HG03095 (cell line): Measurements from ENCODE around the gene ETDA.
"Not testable (repeated sequence)": the region's sequence is repeated elsewhere in the genome, so short reads cannot be mapped to it uniquely, and the experiment has no call there.

Experiments used
- ATAC-seq: cut with Tn5 transposase; IDR thresholded peaks from one replicate; pipeline ENCODE4 v1.9.1; 2021; ENCODE audit warnings: moderate library complexity; ENCODE audit not compliant: unreplicated experiment

ETDA gene

DNA sequence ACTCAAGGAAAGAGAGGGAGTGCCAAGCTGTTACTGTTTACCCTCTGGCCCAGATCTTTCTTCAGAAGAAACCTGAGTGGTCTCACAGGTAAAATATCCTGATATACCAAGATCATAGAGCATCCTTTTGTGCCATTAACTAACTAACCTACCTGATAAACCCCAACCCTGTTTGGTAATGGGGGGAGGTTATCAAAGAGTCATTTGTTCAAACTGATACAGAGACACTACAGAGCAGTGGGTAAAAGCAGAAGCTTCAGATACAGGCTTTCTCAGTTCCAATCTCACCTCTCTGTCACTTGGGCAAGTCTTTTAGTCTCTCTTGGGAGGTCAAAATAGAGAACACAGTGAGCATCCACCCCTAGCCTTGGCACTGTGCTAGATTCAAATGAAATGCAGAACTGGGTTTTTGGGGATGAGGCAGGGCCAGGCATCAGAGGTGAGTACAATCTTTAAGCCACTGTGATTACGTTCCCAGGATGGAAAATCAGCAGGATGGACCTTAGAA is at the start of gene ETDA:
ETDA (plus strand) TSS at position 51 of the 508 bp plus-strand sequence. CDS start 1,216 bp downstream, outside the sequence.
- not testable (repeated sequence) for ATAC-seq

DNA sequence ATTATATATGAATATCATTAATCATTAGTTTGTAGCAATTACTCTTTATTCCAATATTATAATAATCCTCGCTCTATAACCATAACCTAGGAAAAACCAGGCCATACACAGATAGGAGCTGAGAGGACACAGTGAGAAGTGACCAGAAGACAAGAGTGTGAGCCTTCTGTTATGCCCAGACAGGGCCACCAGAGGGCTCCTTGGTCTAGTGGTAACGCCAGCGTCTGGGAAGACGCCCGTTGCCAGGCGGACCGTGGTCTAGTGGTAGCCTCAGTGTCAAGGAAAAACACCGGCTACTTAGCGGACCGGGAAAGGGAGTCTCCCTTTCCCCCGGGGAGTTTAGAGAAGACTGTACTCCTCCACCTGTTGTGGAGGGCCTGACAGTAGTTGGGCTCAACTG is 45.4 kb upstream of the ETDA start:
- ATAC-seq = not testable (repeated sequence)

DNA sequence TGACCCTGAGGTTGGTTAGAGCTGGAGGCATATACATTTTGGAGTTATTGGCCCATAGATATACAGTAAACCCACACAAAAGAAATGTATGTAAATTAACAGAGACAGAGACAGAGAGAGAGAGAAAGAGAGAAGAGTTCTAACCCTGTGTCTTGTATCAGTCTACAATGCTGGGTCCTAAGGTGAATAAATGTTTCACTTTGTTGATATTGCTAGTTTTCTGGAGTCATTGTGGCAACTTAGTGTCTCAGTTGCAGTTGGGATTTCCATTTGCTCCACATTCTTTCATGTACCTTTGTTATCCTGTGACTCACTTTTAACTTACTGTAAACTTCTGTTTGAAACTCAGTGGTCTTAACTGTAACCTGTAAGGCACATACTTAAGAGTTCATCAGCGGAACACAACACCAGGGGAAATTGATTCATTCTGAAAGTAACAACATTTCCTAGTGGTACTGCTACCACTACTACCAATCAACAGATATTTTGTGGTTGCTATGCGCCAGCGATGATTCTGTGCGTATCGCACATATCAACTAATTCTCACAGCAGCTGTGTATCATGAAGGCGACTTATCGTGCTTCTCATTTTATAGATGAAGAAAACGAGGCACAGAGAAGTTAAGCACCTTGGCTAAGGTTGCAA is 38.5 kb upstream of the ETDA start:
- no peak for ATAC-seq

DNA sequence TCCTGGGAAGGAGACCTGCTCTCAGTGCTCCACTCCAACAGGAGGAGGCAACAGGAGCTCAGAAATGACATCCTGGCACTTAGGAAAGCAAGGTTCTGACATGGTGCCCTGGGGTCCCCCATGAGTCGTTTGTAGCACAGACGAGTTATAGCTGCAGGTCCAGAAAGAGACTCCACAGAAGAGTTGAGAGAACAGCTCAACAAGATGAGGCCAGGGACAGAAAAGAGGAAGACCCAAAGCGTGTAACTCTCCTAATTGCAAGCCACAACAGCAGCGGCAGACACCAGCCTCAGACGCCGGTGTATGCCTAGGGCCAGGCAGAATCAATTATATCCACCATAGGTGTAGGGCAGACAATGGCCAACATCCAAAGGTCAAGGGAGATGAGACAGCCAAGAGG is 5.9 kb upstream of the ETDA start:
- ATAC-seq = not testable (repeated sequence)

DNA sequence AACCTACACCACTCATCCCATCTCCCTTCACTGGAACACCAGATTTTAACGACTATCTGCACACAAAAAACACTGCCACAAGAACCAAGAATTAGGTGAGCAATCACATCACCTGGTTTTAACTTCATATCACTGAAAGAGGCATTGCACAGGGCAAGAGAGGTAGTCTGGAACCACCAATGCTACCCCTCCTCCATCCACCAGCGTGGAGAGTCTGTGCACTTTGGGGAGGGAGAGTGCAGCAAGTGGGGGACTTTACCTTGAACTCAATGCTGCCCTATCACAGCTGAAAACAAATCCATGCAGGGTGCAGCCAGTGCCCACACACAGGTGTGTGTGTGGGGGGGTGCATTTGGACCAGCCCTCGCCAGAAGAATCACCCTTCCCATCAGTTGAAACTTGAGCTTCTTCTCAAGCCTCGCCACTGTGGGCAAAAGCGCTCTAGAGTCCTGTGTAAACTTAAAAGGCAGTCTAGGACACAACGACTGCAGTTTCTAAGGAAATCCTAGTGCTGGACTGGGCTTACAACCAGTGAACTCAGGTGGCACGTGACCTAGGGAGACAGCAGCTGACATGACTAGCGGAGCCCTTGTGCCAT is 4.3 kb downstream of the ETDA start:
- not testable (repeated sequence) for ATAC-seq

DNA sequence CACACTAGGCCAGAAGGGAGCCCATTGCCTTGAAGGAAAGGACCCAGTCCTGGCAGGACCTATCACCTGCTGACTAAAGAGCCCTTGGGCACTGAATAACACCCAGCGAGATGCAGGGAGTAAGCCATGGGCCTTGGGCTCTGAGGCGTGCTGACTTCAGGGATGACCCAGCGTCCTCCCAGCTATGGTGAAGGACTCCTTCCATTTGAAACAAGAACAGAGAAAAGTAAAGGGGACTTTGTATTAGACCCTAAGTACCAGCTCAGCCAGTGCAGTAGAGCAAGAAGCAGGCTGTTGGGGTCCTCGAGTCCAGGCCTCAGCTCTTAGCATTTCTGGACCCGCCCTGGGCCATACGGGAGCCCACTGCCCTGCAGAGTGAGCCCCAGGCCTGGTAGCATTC is 5.1 kb downstream of the ETDA start:
- no peak for ATAC-seq

DNA sequence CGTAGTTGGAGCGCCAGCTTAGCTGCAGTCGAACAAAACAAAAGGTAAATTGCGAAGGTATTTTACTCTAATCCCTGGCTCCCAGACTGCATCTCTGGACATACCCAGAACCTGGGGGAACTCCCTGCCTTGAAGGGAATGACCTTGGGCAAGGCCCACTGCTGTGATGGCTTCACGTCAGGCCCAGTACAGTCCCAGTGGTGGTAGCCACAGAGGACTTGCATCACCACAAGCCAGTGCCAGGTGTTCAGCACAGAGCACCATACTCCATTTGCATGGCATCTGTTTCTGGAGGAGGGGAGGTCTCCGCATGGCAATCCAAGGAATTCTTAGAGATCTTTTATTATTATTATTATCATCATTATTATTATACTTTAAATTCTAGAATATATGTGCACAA is 5.6 kb downstream of the ETDA start:
- no peak for ATAC-seq

DNA sequence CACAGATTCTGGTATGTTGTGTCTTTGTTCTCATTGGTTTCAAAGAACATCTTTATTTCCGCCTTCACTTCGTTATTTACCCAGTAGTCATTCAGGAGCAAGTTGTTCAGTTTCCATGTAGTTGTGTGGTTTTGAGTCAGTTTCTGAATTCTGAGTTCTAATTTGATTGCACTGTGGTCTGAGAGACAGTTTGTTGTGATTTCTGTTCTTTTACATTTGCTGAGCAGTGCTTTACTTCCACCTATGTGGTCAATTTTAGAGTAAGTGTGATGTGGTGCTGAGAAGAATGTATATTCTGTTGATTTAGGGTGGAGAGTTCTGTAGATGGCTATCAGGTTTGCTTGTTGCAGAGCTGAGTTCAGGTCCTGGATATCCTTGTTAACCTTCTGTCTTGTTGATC is 9.1 kb downstream of the ETDA start:
- not testable (repeated sequence) for ATAC-seq

DNA sequence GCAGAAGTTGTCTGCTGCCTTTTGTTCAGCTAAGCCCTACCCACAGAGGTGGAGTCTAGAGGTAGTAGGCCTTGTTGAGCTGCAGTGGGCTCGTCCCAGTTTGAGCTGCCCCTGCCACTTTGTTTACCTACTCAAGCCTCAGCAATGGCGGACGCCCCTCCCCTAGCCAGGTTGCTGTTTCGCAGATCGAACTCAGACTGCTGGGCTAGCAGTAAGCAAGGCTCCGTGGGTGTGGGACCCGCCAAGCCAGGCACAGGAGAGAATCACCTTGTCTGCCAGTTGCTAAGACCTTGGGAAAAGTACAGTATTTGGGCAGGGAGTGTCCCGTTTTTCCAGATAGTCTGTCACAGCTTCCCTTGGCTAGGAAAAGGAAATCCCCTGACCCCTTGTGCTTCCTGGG is 11.5 kb downstream of the ETDA start:
- ATAC-seq = not testable (repeated sequence)

DNA sequence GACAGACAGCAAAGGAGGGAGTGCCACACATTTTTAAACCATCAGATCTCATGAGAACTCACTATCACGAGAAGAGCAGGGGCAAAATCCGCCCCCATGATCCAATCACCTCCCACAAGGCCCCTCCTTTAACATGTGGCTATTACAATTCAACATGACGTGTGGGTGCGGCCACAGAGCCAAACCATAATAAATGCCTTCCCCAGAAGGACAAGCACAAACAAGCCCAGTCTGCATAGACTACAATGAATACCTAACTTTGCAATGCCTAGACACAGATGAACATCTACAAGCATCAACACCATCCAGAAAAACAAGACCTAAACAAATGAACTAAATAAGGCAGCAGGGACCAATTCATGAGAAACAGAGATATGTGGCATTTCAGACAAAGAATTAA is 12.3 kb downstream of the ETDA start:
- no peak for ATAC-seq

DNA sequence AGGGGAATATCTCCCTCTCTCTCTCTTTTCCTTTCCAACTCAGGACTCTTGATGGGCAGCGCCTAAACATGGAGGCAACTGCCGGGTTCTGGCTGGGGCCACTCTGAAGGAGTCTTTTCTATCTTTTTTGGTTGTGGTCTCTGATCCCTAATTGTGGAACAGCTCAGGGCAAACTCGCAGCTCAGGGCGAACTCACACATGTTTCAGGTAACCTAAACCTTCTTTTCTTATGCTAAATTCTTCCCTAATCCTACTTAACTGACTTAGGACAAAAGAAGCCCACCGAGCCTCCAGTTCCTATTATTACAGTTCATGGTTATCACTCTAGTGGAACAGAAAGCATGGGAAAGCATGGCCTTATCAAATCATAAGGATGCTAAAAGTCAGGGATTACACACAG is 21.3 kb downstream of the ETDA start:
- ATAC-seq = no peak

DNA sequence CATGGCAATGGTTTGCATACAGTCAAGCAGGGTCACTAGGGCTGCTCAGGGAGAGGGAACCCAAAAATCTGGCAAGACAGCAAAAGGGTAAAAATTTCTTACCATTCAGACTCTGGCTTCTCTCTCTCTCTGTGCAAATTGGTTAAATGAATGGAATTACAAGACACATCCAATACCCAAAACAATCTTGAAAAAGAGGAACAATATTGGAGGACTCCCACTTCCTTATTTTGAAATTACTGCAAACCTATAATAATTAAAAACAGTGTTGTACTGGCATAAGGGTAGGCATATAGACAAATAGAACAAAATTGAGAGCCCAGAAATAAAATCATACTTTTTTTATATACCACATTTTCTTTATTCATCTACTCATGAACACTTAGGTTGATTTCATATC is 24.1 kb downstream of the ETDA start:
- no peak for ATAC-seq

DNA sequence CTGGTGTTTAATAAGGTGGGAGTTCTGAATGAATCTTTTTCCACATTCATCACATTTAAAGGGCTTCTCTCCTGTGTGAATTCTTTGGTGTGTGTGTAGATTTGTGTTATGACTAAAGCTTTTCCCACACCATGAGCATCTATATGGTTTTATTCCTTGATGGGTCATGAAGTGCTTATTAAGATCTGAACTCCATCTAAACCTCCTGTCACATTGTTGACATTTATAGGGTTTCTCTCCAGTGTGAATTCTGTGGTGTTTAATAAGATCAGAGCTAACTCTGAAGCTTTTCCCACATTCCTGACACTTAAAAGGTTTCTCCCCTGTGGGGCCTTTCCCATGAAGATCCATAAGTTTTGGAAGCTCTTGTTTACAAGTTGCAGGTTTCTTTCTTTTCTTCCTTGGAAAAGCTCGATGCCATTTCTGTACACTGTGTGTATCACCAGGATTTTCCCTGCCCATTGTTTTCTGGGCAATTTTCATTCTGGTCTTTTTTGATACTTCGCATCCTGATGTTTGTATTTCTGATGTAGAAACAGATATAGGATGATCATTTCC is 35.5 kb downstream of the ETDA start:
- no peak for ATAC-seq

DNA sequence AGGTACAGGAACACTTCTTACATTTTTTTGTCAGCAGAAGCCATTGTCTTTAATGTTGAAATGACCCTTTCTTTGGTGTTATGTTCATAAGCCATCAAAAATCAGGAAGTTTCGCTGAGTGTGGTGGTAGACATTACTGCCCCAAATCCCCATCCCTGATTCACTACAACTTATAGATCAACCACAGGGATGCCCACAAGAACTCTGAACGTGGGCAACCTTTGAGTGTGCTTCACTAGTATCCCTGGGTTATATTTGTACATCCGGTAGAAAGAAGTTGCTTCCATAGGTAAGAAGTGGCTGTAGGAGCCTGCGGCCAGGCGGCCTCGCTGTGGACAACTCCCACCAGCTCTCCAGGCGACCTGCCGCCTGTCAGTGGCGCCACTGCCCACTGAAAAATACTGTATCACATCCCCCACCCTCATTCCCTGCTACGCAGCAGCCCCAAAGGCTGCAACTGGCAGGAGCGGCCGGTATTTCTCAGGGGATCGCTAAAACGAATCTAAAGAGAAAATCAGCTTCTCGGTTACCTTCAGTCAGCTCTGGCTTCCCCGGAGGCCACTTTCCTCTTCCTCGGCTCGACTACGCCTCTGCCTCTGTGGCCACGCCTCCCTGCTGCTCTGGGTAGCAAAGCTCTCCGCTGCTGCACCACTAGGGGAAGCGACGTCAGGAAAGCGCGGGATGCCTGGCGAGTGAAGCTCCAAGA is 43.5 kb downstream of the ETDA start:
- ATAC-seq = peak; percentile 93

DNA sequence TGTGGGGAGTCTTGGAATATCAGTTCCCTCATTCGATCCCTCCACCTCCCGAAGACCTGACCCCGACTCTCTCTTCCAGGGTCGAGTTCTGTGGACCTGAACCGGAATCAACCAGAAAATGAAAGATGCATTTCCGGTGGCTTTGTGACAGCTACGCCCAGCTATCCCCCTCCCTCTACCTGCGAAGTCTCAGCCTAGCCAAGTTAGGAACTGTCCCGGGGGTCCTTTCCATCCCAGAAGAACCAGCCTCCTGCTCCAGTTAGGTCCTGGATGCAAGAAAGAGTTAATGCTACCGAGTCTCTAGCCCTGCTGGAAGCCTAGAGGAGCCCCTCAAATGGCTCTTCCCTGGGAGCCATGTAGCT is 44.1 kb downstream of the ETDA start:
- peak; percentile 34 for ATAC-seq

DNA sequence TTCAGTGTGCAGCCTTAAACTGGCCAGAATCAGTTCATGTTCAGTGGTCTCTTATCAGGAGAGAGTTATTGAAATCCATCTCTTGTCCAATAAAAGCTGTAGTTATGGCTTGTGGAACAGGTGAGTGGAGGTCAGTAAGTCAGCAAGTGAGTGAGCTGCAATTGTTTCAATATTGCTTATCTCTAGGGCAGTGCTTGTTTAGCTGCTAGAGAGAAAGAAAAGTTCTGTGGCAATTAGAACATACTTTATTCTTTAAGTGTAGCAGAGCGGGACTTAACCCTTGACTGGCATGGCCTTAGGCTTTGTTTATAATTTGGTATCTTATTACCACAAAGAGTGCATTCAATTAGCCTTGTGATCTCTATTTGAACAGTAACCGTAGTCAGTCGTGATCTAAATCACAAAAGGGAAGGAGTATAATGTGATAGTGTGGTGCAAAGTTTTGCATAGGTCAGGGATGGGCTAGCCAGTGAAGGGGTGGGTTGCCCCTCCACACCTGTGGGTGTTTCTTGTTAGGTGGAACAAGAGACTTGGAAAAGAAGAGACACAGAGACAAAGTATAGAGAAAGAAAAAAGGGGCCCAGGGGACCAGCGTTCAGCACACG is 50.5 kb downstream of the ETDA start:
- ATAC-seq = no peak
